HCT116 (cell line): Measurements from ENCODE around the gene KCNMB1. TPM values are rescaled to one million over a fixed set of nuclear protein-coding genes. Genes with fewer than 3 reads are reported as not detected.

Experiments used
- ATAC-seq: fragments of 200-7000 bp; cut with Tn5 transposase; 2 replicates; pipeline ENCODE4 v1.9.1; 2020; ENCODE audit warnings: mild to moderate bottlenecking, moderate library complexity
- BruUV-seq: library from RNA; stranded (reverse); fragments of 400-500 nt; replicated peaks from 2 replicates; lab custom pipeline; 2021; lab: Mats Ljungman, UMichigan
- CTCF ChIA-PET: fragments of 300-600 bp; sonication (Branson Sonifier 250); formaldehyde crosslinking; loops from one replicate; lab custom pipeline; 2021; ENCODE audit warnings: antibody characterized with exemption; lab: Charles Lee
- POLR2A ChIA-PET: fragments of 300-600, 350-600 bp; sonication (Branson Sonifier 250); formaldehyde crosslinking; loops from one replicate; lab custom pipeline; 2021; ENCODE audit warnings: antibody characterized with exemption; lab: Charles Lee
- RAD21 ChIA-PET, 2 experiments: fragments of 300-600 bp; sonication (Branson Sonifier 250); formaldehyde crosslinking; loops; one replicate each; lab custom pipeline; 2023; ENCODE audit warnings: low total read pairs in 2 of 2; ENCODE audit not compliant: uncharacterized antibody in 2 of 2, unreplicated experiment in 2 of 2, low non-redundant PET in 1 of 2; lab: Charles Lee
- DNase-seq: peaks from one replicate; pipeline ENCODE4 v3.0.0-alpha.2; 2010; ENCODE audit warnings: low read depth, low spot score
- H2AFZ ChIP-seq: fragments of 200-600 bp; shearing (Covaris generic), sonication (generic); 2 replicates; pipeline ENCODE4 v1.6.1; 2017; ENCODE audit warnings: low read depth, mixed run types, mixed read lengths, antibody characterized with exemption, low read length; ENCODE audit not compliant: poor library complexity, severe bottlenecking
- H3K27ac ChIP-seq: 2 replicates; pipeline ENCODE4 v1.5.1; 2012; ENCODE audit warnings: low read depth, low read length
- H3K27me3 ChIP-seq: fragments of 200-600 bp; sonication (generic); 2 replicates; pipeline ENCODE4 v1.6.1; 2016; ENCODE audit warnings: mixed run types, low read length, mixed read lengths; ENCODE audit not compliant: insufficient read depth
- H3K36me3 ChIP-seq, 2 experiments: fragments of 200-500 bp in 1 of 2; fragments of 200-600 bp in 1 of 2; sonication (Bioruptor generic) in 1 of 2; sonication (generic) in 1 of 2; 2 replicates each; pipeline versions ENCODE4 v1.5.1 to v1.6.1; 2014 to 2016; ENCODE audit warnings: low read length in 2 of 2, inconsistent platforms in 1 of 2, mixed read lengths in 1 of 2, mixed run types in 1 of 2; ENCODE audit not compliant: insufficient read depth in 2 of 2, control insufficient read depth in 1 of 2
- H3K4me1 ChIP-seq, 2 experiments: fragments of 200-600 bp in 1 of 2; sonication (generic) in 1 of 2; 2 replicates each; pipeline versions ENCODE4 v1.5.1 to v1.6.1; 2012 to 2017; ENCODE audit warnings: low read length in 2 of 2, inconsistent platforms in 1 of 2, mild to moderate bottlenecking in 1 of 2, mixed read lengths in 1 of 2, mixed run types in 1 of 2, moderate library complexity in 1 of 2; ENCODE audit not compliant: insufficient read depth in 2 of 2, control insufficient read depth in 1 of 2
- H3K4me2 ChIP-seq: fragments of 200-600 bp; sonication (generic); 2 replicates; pipeline ENCODE4 v1.6.1; 2017; ENCODE audit warnings: mixed run types, low read length, mixed read lengths
- H3K4me3 ChIP-seq, 2 experiments: fragments of 200-600 bp in 1 of 2; sonication (generic) in 1 of 2; replicated peaks in 1 of 2; 2 replicates each; pipeline ENCODE4 v1.5.1; 2011 to 2016; ENCODE audit warnings: low read length in 2 of 2, control low read depth in 1 of 2, low read depth in 1 of 2, mild to moderate bottlenecking in 1 of 2, mixed read lengths in 1 of 2, mixed run types in 1 of 2
- H3K79me2 ChIP-seq: fragments of 200-600 bp; sonication (generic); 2 replicates; pipeline ENCODE4 v1.6.1; 2017; ENCODE audit warnings: mild to moderate bottlenecking, mixed run types, low read length, moderate library complexity, mixed read lengths; ENCODE audit not compliant: insufficient read depth
- H3K9ac ChIP-seq: fragments of 200-600 bp; sonication (generic); 2 replicates; pipeline ENCODE4 v1.6.1; 2016; ENCODE audit warnings: low read length, mixed read lengths
- H3K9me2 ChIP-seq: fragments of 200-600 bp; sonication (generic), shearing (Covaris generic); 2 replicates; pipeline ENCODE4 v1.6.1; 2017; ENCODE audit warnings: mixed run types, mild to moderate bottlenecking, moderate library complexity; ENCODE audit not compliant: insufficient read depth
- H3K9me3 ChIP-seq, 2 experiments: fragments of 200-500 bp in 1 of 2; fragments of 200-600 bp in 1 of 2; sonication (Bioruptor generic) in 1 of 2; sonication (generic) in 1 of 2; 2 replicates each; pipeline ENCODE4 v1.6.1; 2014 to 2017; ENCODE audit warnings: low read length in 2 of 2, mixed read lengths in 2 of 2, inconsistent platforms in 1 of 2, low read depth in 1 of 2, mild to moderate bottlenecking in 1 of 2, mixed run types in 1 of 2, moderate library complexity in 1 of 2; ENCODE audit not compliant: control insufficient read depth in 1 of 2, insufficient read depth in 1 of 2
- H4K20me1 ChIP-seq: fragments of 200-600 bp; sonication (generic), shearing (Covaris generic); 2 replicates; pipeline ENCODE4 v1.6.1; 2017; ENCODE audit warnings: mixed run types, mild to moderate bottlenecking, moderate library complexity; ENCODE audit not compliant: insufficient read depth
- CEBPB ChIP-seq: IDR thresholded peaks from 2 replicates; pipeline ENCODE4 v1.6.1; 2012; ENCODE audit warnings: low read depth
- ELF1 ChIP-seq: IDR thresholded peaks from 2 replicates; pipeline ENCODE4 v1.6.1; 2012; ENCODE audit warnings: low read depth, borderline replicate concordance
- EZH2 ChIP-seq: fragments of 200-600 bp; sonication (generic); IDR thresholded peaks from 2 replicates; pipeline ENCODE4 v1.6.1; 2017; ENCODE audit warnings: antibody characterized with exemption, mixed run types
- EZH2phosphoT487 ChIP-seq: fragments of 200-600 bp; IDR thresholded peaks from 2 replicates; pipeline ENCODE4 v1.6.1; 2018; ENCODE audit warnings: antibody characterized with exemption, borderline replicate concordance
- POLR2A ChIP-seq: IDR thresholded peaks from 2 replicates; pipeline ENCODE4 v1.7.0; 2011; ENCODE audit warnings: borderline replicate concordance; ENCODE audit not compliant: insufficient read depth, insufficient read length; ENCODE audit errors: extremely low read depth
- SRF ChIP-seq: IDR thresholded peaks from 2 replicates; pipeline ENCODE4 v1.6.1; 2012; ENCODE audit warnings: low read depth
- ZFX ChIP-seq: fragments of 450-650 bp; IDR thresholded peaks from 2 replicates; pipeline ENCODE4 v1.6.1; 2017
- intact Hi-C: fragments of 100-400 bp; cut with micrococcal nuclease; formaldehyde crosslinking; loops from 2 replicates; pipeline ENCODE4 v1.10.0; 2022
- total RNA-seq: library from RNA; stranded (reverse); gene quantifications from one replicate; pipeline ENCODE4 v1.2.1, GENCODE V29; 2021; ENCODE audit not compliant: unreplicated experiment
- TF ChIP-seq, protein P1 (sequence below): IDR thresholded peaks from 2 replicates; pipeline ENCODE4 v1.6.1; 2011; ENCODE audit warnings: mild to moderate bottlenecking, low read length, moderate library complexity; ENCODE audit not compliant: insufficient replicate concordance; ENCODE audit errors: extremely low read depth
- TF ChIP-seq, protein P2 (sequence below): IDR thresholded peaks from 2 replicates; pipeline ENCODE4 v1.6.1; 2012

Gene KCNMB1
- total RNA-seq, 1 experiment from 2014 or later, result not detected

DNA sequence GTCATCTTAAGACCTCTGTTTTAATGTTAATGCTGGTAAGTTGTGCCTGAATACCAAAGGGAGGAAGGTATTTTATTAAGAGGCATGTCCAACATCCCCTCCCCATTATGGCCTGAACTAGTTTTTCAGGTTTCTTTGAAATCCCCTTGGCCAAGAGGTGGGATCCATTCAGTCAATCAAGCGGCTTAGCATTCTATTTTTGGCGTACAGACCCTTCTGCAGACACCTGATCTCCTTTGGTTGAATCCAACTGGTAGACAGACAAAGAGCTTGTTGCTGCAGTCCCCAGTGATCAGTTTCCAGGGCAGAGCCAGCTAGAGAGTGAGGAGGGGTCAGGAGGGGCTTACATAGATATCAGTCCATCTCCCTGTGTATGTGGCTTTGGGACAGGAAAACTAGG lies 7.9 kb upstream of the KCNMB1 start:
- intact Hi-C loops, result no loop called here
- Histone ChIP-seq H3K36me3 (no peaks in the 10 kb centered on the region), H3K4me1 (no peaks in the 10 kb centered on the region), H3K27ac (no peak overlapping the region), H3K27me3 (peaks cover 56% of the 10 kb centered on the region), H2AFZ (no peak overlapping the region), H3K4me2 (no peak overlapping the region), H4K20me1 (no peaks in the 10 kb centered on the region), H3K79me2 (no peaks in the 10 kb centered on the region), H3K9me2 (no peaks in the 10 kb centered on the region), H3K9me3 (no peaks in the 10 kb centered on the region), H3K4me3 (no peak overlapping the region), H3K9ac (no peak overlapping the region)
- RAD21 ChIA-PET, result no interaction called here
- DNase-seq, result no peak
- ATAC-seq, result no peak
- POLR2A ChIA-PET, result no interaction called here
- CTCF ChIA-PET, result no interaction called here
- BruUV-seq, result no TSS peak
- TF ChIP-seq CEBPB (no peak), EZH2phosphoT487 (no peak), SRF (no peak), EZH2 (no peak)
- TF ChIP-seq, protein P1, sequence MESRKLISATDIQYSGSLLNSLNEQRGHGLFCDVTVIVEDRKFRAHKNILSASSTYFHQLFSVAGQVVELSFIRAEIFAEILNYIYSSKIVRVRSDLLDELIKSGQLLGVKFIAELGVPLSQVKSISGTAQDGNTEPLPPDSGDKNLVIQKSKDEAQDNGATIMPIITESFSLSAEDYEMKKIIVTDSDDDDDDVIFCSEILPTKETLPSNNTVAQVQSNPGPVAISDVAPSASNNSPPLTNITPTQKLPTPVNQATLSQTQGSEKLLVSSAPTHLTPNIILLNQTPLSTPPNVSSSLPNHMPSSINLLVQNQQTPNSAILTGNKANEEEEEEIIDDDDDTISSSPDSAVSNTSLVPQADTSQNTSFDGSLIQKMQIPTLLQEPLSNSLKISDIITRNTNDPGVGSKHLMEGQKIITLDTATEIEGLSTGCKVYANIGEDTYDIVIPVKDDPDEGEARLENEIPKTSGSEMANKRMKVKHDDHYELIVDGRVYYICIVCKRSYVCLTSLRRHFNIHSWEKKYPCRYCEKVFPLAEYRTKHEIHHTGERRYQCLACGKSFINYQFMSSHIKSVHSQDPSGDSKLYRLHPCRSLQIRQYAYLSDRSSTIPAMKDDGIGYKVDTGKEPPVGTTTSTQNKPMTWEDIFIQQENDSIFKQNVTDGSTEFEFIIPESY, result no peak

DNA sequence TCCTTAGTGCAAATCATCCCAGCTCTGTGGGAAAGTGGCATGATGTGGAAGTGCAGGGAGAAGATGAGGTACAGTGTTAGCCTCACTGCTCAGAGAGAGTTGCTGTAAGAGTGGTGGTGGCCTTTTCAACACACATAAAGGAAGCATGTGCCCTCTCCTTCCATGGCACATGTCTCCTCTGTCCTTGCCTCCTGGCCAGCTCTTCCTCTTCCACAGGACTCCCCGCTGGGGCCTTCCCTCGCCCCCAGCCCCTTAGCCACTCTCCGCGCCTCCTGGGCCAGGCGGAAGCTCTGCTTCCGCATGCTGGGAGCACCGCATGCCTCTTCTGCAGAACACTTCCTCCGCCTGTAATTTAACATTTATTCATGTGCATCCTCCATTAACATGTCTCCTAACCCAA lies 4.8 kb upstream of the KCNMB1 start:
- POLR2A ChIA-PET, result no interaction called here
- Histone ChIP-seq H3K36me3 (no peaks in the 10 kb centered on the region), H3K79me2 (no peaks in the 10 kb centered on the region), H3K4me1 (no peaks in the 10 kb centered on the region), H2AFZ (no peak overlapping the region), H3K9ac (no peak overlapping the region), H3K9me3 (no peaks in the 10 kb centered on the region), H3K9me2 (no peaks in the 10 kb centered on the region), H3K4me3 (no peak overlapping the region), H3K27ac (no peak overlapping the region), H3K4me2 (no peak overlapping the region)
- CTCF ChIA-PET, result no interaction called here
- BruUV-seq, result no TSS peak
- TF ChIP-seq ELF1 (no peak), POLR2A (no peak), ZFX (no peak), SRF (no peak)
- TF ChIP-seq, protein P2, sequence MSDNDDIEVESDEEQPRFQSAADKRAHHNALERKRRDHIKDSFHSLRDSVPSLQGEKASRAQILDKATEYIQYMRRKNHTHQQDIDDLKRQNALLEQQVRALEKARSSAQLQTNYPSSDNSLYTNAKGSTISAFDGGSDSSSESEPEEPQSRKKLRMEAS, result no peak
- TF ChIP-seq, all 23 proteins: peak for 0
- DNase-seq, result no peak
- Histone ChIP-seq H4K20me1 (no peaks in the 10 kb centered on the region), H3K27me3 (peaks cover 83% of the 10 kb centered on the region)
- RAD21 ChIA-PET, result no interaction called here
- intact Hi-C loops, result no loop called here
- ATAC-seq, result no peak
